Right lobe of liver (tissue), 4 donors: ENCODE results near the gene EPS15.
"Not testable (repeated sequence)": the region's sequence is repeated elsewhere in the genome, so short reads cannot be mapped to it uniquely, and the experiment has no call there.

Experiments used
- POLR2A ChIP-seq: fragments of 450-650 bp; IDR thresholded peaks from one replicate; pipeline ENCODE4 v1.6.1; 2017; ENCODE audit warnings: antibody characterized with exemption, mild to moderate bottlenecking
- TF ChIP-seq, protein P1 (sequence below), 4 donors: fragments of 200-600 bp in 3 of 4; fragments of 450-650 bp in 1 of 4; IDR thresholded peaks; one replicate each; pipeline versions ENCODE4 v1.5.1 to v1.8.0; 2016 to 2022; ENCODE audit warnings: antibody characterized with exemption in 4 of 4, mild to moderate bottlenecking in 2 of 4
- donor health status: DM: no; HTN: no; CAD: no.
- donor health status: DM: no; HTN: no; CAD: no.
- donor health status: DM: no; HTN: yes; CAD: no.

DNA sequence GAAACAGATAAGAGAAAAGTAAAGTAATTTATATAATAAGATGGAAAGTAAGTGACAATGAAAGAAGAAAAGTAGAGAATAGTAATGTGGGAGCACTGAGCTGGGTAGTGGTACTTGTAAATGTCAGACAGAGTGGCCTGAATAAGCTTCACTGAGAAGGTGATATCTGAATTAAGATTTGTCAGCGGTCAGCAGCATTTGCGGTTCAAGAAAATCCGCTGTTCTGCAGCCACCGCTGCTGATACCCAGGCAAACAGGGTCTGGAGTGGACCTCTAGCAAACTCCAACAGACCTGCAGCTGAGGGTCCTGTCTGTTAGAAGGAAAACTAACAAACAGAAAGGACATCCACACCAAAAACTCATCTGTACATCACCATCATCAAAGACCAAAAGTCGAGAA lies 132.8 kb downstream of the EPS15 start:
- TF ChIP-seq, protein P1, sequence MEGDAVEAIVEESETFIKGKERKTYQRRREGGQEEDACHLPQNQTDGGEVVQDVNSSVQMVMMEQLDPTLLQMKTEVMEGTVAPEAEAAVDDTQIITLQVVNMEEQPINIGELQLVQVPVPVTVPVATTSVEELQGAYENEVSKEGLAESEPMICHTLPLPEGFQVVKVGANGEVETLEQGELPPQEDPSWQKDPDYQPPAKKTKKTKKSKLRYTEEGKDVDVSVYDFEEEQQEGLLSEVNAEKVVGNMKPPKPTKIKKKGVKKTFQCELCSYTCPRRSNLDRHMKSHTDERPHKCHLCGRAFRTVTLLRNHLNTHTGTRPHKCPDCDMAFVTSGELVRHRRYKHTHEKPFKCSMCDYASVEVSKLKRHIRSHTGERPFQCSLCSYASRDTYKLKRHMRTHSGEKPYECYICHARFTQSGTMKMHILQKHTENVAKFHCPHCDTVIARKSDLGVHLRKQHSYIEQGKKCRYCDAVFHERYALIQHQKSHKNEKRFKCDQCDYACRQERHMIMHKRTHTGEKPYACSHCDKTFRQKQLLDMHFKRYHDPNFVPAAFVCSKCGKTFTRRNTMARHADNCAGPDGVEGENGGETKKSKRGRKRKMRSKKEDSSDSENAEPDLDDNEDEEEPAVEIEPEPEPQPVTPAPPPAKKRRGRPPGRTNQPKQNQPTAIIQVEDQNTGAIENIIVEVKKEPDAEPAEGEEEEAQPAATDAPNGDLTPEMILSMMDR (IDR thresholded peaks at IDR 0.05) = not testable (repeated sequence)
- not testable (repeated sequence) for TF ChIP-seq POLR2A
